Measurements from ENCODE around the gene COL1A1. TPM values are rescaled to one million over a fixed set of nuclear protein-coding genes. Genes with fewer than 3 reads are reported as not detected.

The COL1A1 gene
- total RNA-seq, 1 donor from 2014 or later = 331 TPM

DNA sequence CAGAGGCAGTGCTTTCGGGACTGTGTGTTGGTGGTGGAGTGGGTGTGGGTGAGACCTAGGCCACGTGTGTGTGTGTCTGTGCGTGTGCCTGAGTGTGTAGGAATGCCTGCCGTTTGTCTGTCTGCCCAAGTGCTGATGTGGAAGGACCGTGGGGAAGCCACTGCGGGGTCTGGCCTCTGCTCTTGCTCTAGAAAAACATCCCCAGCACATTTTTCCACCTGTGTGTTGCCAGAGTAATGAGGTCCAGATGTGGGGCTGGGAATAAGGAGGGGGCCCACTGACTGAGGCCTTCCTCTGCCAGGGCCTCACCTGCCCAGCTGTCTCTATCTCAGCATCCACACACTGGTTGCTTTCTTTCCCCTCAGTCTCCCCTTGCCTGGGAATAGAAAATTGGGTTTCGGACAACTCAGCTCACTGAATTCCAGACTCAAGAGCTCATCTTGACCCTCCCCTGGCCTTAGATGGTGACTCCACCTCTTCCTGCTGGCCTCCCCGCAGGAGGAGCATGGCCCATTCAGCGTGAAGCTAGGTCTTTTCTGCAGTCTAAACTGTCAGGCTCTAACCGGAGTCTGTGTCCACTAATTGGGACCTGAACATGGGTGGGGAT, 28.0 kb downstream of the COL1A1 start:
- DNase-seq (ENCODE audit: low spot score) = no peak

GRCh38 chr17:50172936-50173334, 28.5 kb downstream of the COL1A1 start:
- no peak for DNase-seq (ENCODE audit: low spot score)

DNA sequence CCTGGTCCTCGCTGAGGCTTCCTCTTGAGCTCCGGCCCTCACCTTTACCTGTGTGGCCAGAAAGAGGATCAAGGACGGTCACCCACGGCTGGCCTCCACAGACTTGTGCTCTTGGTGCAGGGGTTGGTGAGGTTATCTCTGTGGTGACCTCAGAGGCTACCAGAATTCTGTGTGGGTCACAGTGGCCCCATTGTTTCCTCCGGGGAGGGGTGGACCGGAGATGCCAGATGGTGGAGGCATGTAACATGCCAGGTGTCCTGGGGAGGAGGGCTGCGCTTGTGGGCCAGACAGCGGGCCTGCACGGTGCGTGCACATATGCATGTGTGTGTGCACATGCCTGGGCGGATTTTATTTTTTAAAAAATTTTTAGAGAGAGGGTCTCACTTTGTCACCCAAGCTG, 29.3 kb downstream of the COL1A1 start:
- DNase-seq (ENCODE audit: low spot score) = no peak

GRCh38 chr17:50171371-50172071, 29.9 kb downstream of the COL1A1 start:
- DNase-seq (ENCODE audit: low spot score) = no peak

GRCh38 chr17:50170662-50171370, 30.6 kb downstream of the COL1A1 start:
- DNase-seq (ENCODE audit: low spot score) = no peak

DNA sequence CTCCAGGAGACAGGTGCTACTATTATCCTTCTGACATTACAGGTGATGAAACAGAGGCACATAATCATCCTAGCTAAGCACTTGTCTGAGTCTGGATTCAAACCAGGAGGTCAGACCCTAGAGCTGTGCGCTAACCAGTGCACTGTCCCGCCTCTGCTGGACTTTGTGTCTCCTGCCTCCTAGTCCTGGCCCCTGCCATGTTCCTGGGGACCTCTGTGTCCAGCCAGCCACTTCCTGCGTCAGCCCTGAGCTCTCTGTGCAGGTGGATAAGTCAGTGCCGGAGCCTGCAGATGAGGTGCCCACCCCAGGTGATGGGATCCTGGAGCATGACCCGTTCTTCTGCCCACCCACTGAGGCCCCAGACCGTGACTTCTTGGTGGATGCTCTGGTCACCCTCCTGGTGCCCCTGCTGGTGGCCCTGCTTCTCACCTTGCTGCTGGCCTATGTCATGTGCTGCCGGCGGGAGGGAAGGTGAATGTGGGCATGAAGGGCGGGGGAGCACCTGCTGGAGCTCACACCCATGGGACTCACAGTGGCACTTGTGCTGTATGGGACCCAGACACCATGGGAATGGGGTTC, 31.5 kb downstream of the COL1A1 start:
- no peak for DNase-seq (ENCODE audit: low spot score)

GRCh38 chr17:50169121-50169764, 32.2 kb downstream of the COL1A1 start:
- DNase-seq (ENCODE audit: low spot score) = no peak

- no peak for DNase-seq (ENCODE audit: low spot score)
These were observed 33.1 kb downstream of the COL1A1 start for GRCh38 chr17:50168319-50168718.

GRCh38 chr17:50167371-50167770, 34.1 kb downstream of the COL1A1 start:
- no peak for DNase-seq (ENCODE audit: low spot score)

- DNase-seq (ENCODE audit: low spot score) = no peak
These were observed 34.8 kb downstream of the COL1A1 start for GRCh38 chr17:50166518-50167181.

DNA sequence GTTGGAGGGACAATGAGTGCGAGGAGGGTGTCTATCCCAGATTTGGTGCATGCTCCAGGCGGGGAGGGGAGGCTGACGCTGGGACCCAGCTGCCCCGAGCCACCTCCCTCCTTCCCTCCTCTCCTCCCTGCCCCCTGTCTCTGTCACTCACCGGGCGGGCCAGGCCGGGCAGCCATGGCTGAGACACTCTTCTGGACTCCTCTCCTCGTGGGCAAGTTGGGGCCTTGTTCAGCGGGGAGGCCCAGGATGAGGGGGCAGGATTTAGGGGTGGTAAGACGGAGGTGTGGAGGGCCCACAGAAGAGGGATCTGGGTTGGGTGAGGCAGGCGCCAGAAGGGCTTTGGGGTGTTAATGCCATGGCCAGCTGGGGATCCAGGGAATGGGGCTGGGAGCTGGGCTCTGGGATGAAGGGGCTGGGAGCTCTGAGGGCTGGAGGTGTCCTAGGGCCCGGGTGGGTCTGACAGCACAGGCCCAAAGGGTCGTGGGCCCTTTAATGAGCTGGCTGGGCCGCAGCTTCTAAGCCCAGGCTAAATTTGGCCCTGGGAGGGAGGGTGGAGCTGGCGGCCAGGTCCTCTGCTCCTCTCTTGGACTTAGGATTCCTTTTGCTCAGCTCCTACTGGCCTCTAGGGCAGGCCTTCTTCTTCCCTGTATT, 35.4 kb downstream of the COL1A1 start, which contains the start of gene SGCA:
Gene SGCA, plus strand, starts transcription at position 139 of the 651 bp plus-strand sequence. Its CDS starts 36 bp downstream, at position 175.
- no peak for DNase-seq (ENCODE audit: low spot score)

DNA sequence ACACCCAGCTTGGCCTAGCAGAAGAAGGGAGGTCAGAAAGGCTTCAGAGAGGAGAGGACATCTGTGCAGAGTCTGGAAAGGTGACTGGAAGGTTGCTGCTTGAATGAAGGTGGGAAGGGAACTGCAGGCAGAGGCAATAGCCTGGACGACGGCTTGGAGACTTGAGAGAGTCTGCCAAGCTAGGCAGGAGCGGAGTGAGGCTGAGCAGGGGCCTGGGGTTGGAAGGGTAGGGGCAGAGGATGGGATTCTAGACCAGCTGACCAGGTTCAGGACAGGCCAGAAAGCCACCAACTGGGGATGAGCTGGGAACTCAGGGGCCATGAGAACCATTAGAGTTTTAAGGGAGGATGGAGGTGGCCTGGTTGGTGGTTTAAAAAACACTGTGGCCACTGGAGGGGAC, 36.0 kb downstream of the COL1A1 start:
- DNase-seq (ENCODE audit: low spot score) = no peak

DNA sequence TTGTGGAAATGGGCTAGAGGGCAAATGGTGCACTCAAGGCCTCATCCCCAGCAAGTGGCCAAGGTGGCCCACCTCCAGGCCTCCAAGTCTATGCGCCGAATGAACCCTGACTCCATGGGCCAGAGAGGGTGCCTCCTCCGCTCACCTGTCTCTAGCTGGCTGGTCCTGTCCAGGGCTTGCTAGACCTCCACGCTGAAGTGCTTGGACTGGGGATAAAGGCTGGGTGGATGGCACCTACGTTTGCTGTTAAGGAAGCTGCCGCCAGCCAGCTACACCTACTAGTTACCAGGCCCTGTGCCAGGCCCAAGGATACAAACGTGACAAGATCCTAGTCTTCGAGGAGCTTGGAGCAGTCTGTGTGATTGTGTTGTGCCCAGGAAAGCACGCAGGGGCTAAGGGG, 36.4 kb downstream of the COL1A1 start:
- no peak for DNase-seq (ENCODE audit: low spot score)

DNA sequence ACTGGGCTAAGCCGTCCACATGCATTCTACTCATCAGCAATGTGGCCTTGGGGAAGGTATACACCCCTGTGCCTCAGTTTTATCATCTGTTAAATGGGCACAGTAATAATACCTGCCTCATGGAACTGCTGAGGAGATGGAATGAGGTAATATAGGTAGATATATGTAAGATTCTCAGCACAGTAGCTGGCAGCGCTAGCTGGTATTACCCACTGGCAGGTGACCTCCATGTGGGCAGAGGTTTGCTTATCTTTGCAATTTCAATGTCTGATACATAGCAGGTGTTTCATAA, 36.8 kb downstream of the COL1A1 start:
- no peak for DNase-seq (ENCODE audit: low spot score)

DNA sequence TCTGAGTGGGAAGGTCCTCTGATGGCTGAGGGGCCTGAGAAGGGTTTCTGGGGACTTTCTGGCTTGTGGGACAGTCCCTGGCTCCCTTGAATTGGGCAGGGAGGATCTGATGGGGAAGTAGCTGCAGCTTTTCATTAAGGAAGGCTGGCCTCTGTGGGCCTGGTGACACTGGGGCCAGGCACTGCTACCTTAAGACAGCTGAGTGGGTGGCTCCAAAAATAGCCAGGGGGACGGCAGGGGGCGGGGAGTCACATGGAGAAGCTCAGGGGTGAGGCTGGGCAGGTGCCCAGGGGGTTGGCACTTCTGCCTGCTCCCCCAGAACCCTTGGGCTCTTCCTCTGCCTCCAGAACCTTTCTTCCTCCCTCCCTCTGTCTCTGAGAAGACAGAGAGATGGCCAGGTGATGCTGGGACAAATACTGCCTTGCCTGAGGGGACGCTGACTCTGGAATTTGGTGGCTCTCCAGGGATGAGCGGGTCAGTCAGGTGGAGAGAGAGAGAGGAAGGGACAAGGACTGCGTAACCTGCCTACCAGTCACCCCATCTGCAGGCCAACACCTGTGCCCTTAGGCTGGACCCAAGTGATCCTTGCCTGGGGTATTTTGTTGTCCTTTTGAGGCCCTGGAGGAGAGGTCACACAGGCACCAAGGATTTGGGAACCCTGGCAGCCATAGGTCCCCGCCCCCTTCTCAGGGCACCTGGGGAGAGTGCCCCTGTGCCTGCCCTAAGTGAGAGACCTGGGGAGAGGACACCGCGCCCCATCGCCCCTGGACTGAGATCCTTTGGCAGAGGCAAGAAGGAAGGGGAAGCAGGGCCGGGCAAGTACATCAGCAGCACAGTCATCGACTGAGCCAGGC, 37.4 kb downstream of the COL1A1 start:
- no peak for DNase-seq (ENCODE audit: low spot score)

DNA sequence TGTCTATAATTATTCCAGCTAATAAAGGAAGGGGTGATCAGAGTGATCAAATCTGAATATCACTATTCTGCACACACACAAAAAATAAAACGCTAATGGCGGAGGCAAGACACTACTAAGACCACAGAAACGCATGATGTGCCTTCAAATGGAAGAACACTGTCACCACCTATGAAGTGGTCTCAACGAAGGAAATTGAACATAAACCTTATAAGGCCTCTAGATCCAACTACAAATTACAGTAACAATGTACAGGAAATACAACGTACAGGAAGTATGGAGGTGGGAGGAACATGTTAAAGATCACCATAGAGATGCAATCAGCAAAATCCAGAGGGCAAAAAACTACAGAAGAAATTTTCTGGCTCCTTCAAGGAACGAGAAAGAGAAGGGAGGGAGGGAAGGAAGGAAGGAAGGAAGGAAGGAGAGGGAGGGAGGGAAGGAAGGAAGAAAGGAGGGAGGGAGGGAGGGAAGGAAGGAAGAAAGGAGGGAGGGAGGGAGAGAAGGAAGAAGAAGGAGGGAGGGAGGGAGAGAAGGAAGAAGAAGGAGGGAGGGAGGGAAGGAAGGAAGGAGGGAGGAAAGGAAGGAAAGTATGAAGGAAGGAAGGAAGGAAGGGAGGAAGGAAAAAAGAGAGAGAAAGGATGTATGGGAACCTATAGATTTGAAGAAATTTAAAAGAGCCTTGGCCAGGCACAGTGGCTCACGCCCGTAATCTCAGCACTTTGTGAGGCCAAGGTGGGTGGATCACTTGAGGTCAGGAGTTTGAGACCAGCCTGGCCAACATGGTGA, 38.8 kb downstream of the COL1A1 start:
- no peak for DNase-seq (ENCODE audit: low spot score)

GRCh38 chr17:50161911-50162288, 39.5 kb downstream of the COL1A1 start:
- DNase-seq (ENCODE audit: low spot score) = no peak

DNA sequence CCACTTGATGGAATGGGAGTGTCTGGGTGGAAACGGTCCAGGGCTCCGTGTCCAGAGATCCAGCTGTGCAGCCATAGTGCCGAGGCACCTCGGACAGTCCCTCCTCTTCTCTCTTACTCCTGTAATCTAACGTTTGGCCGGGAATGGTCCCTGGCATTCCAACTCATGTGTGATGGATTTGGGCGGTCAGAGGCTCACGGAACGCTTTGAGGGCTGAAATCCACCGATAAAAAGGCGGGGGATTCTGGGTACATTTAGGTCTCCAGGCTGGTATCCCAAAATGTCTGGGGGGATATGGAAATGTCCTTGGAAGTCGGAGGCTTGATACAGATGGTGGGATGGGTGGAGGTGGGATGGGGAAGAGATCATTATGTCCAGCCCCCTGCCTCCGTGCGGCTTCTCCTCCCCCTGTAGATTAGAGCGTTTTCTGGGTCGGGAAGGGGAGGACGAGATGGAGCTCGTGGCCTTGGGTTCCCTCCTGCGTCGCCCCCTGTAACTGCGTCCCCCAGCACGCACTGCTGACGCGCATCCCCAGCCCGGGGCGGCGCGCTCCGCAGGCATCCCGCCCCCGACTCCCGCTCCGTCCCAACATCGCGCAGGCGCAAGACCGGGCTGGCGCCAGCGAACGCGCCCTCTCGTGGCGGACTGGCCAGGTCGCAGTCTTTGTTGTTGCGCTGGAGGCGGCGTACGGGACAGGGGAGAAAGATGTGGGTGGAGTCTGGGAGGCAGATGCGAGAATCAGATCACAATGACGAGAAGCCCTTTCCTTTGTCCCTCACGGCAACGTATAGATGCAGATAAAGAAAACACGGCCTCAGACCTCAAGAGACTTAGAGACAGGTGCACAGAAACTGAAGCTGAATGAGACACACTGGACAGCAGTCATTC, 40.2 kb downstream of the COL1A1 start:
- peak; percentile 93 for DNase-seq (ENCODE audit: low spot score)

All from ureter (tissue), 1 donor.